ENCODE data around the gene ALDH18A1.

The ALDH18A1 gene

DNA sequence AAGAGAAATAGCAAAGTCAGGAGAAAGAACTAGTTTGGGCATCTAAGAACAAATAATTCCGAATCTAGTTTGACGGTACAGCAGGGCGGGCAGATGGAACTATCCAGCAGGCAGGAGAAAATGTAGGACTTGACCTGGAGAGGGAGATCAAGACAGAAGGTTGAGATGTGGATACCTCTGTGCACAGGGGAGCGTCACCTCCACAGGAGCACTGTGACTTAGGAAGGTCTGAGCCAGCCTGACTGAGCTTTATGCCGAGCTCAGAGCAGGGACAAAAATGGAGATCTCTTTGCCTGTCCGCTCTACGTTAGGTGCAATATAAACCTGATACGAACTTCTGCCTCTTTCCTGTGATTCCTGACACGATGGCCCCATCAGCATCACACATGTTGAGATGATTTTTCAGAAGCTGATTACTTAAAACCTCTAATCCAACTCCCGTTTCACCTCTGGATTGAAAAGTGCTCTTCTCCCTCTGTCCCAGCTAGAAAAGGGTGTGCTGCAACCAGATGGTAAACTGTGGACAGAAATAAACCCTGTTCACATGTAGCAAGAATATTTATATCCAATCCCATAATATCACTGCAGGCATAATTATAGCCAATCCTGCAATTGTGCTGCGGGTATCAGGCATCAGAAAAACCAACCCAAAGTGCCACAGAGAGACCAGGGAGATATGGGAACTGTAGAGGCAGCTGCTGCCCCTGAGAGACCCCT, 81.7 kb downstream of the ALDH18A1 start:
- DNase-seq: no peak

DNA sequence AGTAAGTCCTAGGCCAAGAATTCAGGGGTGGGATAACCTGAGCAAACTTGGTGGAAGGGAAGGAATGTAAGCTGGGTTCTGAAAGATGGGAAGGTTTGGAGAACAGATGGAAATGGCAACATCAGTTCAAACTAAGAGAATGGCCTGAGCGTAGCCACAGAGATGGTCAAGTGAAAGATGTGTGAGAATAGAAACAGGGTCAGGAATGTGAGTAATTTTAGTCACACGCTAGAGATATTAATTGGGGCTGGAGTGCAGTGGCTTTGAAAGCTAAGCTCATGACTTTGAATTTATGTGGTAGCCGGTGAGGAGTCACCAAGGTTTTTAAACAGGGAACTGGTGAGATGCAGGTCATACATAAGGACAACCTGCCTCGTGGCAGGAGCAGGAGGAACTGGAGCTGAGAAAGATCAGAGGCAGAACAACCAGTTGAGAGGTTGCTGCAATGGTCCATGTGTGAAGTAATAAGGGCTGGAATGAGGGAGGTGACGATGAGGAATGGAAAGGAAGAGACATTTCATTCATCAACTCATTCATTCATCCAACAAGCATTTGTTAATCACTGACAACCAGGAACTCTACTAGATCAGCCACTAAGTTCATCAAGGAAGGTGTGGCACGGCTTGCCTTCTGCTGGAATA, 82.4 kb downstream of the ALDH18A1 start:
- DNase-seq: no peak

DNA sequence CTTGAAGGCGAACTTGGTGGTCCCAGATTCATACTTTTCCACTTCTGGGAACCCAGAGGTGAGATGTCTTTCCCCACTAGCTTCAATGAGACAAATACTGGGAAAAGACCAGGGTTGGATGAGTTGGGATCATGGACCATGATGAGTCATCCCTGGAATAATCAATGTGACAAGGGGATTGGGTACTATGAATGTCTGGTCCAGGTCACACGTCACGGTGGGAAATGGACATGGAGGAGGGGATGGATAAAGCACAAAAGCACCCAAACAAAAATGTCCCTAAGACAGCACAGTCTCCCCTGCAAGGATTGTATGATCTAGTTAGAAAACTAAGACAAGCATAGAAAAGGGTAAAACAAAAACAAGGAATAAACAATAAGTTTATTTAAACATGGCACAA, 83.0 kb downstream of the ALDH18A1 start:
- no peak for DNase-seq

DNA sequence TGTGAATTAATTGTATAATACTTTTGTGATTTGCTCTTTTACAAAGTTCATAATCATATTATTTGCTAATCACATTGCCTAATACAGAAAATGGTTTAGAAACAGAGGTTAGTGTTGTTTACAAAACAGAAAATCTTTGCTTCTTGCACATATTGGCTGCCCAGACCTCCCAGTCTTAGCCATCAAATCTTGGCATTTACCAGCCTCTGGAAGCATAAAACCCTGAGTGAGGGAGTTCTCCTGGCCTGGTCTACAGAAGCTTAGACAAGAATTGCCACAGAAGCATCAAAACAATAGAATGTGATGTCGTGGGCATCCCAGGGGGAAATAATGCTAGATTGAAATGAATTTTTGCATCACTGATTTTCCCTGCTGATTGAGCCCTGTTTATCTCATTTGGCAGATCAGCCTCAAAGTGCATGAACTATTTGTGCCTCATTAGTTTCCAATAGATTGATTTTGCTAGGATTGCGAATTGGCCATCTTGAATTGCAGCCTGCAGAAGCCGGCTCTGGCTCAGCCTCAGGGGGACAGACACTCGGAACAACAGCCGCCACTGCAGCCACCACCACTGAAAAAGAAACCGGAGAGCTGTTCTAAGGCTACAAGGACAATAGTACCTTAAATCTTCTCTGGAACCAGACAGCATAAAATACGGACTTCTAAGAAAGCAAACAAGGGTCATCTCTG, 84.2 kb downstream of the ALDH18A1 start:
- no peak for DNase-seq

DNA sequence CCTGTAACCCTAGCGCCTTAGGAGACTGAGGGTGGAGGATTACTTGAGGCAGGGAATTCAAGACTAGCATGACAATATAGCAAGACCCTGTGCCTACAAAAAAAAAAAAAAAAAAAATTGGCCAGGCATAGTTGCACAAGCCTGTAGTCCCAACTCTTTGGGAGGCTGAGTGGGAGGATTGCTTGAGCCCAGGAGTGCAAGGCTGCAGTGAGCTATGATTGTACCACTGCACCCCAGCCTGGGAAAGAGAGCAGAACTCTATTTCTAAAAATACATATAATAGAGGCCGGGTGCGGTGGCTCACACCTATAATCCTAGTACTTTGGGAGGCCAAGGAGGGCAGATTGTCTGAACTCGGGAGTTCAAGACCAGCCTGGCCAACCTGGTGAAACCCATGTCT, 85.1 kb downstream of the ALDH18A1 start:
- no peak for DNase-seq

DNA sequence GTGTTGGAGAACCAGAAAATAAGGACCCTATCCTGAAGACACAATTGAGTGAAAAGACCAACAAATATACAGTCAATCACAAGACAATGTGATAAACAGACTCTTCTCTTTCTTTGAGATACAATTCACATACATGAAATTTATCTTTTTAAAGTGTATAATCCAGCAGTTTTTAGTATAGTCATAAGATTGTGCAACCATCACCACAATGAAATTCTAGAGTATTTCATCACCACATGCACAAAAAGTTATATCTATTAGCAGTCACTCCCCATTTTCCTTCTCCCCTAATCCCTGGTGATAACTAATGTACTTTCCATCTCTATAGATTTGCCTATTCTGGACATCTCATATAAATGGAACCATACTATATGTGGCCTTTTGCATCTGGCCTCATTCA, 87.1 kb downstream of the ALDH18A1 start:
- DNase-seq: no peak

DNA sequence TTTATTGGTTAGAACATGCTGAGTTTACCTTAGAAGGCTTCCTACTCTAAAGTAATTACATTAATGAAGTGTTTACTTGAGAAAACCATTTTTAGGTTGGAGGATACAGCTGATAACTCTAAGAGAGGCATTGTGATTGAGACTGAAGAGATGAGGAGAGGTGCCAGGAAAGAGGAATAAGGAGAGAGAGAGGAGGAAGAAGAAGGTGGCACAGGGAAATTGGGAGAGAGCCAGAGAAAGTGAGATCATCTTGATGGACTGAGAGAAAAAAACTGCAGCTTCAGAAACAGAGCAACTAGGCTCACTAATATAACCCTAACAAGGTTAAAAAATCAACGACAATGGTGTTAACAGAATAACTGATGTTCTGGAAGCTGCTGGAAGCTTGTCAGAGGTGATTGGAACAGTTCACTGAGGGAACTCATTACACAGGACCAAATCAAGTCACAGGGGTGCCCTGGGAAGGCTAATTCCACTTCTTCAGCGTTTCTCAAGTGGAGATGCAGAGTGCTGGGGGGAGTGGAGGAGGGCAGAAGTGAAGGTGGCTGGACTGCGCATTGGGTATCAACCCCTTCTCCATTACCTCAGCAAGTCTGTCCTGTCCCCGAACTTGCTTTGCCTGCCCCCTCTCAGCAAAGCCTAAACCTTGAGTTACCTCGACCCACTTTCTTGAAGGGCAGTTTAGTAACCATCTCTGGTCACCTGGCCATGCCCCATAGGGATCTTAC, 88.4 kb downstream of the ALDH18A1 start:
- no peak for DNase-seq

DNA sequence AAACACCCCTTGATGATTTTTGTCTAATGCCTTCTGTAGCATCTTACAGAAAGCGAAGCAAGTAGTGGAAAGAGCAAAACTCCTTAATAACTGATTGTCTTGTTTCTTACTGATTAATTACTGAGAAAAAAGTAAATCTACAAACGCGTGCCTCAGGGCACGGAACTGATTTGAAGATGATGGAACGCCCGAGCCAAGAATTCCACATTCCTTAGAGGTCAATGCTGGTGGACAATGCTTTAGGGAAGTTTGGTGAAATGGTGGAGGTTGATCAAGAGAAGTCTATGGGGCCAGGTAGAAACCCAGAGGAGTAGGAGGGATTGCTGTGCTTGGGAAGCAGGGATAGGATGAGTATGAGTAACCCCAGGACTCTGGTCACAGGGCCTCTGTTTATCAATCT, 90.4 kb downstream of the ALDH18A1 start:
- no peak for DNase-seq

DNA sequence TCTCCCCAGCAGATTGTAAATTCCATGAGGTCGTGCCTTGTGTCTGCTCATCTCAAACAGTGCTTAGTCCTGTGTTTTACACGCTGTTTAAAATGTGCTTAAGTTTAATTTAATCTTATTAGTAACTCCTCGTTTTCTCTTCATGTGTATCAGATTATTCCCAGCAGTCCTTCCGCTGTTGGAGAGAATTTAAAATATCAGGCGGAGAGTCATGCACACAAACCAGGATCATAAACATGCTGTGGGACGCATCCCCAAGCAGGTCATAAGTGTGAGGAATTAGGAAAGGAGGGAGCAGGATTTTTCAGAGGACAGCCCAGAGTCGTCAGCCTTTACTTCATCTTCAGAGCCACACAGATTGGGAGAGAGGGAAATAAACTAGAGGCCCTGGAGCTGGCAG, 91.2 kb downstream of the ALDH18A1 start:
- no peak for DNase-seq

DNA sequence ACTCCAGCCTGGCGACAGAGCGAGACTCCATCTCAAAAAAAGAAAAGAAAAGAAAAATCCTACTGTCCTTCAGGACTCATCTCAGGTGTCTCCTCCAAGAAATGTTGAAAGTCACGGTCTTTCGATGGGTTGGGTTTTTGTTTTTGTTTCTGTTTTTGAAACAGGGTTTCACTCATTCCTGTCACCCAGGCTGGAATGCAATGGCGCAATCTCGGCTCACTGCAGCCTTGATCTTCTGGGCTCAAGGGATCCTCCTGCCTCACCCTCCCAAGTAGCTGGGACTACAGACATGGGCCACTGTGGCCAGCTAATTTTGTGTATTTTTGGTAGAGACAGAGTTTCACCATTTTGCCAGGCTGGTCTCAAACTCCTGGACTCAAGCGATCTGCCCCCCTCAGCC, 92.2 kb downstream of the ALDH18A1 start:
- no peak for DNase-seq

DNA sequence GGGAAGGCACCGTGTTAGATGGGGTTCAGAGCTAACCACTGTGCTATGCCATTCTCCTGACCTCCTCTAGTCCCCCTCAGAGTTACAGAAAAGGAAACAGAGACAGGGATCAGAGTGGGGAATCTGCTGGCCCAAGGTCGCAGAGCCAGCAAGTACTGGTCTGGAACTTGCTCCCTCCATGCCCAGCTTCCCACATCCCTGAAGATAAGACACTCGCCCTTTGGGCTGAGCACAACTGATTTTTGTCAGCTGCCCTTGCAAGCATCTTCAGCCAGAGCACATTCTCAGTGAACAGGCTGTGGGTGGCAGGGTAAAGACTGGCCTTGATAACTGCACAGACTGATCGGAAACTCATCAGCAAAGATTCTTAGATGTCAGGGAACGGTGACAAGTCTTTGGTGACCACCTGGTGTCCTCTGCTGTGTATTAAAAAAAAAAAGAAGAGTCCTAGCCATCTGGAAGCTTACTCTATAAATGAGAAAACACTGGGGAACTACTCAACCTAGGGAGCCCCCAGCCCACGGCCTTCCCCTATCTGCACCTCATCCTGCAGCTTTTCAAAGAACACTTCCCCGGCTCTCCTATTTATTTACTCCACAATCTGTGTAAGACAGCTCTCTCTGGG, 94.1 kb downstream of the ALDH18A1 start:
- no peak for DNase-seq

DNA sequence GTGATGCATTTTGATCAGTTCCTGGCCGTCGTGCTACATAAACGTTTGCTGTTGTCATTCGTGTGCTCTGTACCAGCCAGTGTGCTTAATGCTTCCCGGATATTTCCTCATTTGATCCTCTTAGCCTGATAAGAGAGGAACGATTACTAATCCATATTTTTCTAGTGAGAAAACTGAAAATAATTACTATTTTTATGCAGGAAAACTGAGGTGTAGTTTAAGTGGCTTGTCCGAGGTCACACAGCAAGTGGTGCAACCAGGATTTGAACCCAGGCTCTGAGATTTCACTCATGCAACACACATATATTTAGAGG, 94.7 kb downstream of the ALDH18A1 start:
- DNase-seq: no peak

DNA sequence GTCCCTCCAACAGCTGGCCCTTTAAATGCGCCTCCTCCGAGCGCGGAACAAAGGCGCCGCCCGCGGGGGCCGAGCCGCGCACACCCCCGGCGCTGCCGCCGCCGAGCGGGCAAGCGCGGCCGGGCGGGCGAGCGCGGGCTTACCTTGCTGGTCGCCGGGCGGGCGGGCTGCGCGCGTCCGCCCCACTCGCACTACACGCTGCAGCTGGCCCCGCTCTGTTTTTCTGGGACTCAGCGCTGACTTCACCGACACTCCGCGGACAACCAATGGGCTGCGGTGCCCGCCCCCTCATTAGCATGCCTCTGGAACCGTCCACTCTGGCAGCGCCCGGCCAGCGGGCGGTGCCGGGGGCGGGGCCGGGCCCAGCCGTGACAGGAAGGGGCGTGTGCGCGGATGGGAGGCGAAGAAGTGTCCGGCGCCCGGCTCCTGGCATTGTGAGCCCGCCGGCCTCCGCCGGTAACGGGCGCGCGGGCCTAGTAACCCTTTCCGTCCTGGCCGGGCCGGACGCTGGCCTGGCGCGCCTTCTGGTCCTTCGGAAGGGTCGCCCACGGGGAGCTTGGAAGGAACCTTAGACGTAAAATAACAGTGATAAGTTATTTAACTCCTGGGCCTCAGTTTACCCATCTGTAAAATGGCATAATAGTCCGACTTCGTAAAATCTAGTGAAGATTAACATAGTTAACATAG, 95.2 kb downstream of the ALDH18A1 start, which contains the start of gene SORBS1:
SORBS1 (minus strand) TSS at position 195 of the 687 bp plus-strand sequence. CDS start 120,236 bp downstream, outside the sequence.
- peak; percentile 90 for DNase-seq

DNA sequence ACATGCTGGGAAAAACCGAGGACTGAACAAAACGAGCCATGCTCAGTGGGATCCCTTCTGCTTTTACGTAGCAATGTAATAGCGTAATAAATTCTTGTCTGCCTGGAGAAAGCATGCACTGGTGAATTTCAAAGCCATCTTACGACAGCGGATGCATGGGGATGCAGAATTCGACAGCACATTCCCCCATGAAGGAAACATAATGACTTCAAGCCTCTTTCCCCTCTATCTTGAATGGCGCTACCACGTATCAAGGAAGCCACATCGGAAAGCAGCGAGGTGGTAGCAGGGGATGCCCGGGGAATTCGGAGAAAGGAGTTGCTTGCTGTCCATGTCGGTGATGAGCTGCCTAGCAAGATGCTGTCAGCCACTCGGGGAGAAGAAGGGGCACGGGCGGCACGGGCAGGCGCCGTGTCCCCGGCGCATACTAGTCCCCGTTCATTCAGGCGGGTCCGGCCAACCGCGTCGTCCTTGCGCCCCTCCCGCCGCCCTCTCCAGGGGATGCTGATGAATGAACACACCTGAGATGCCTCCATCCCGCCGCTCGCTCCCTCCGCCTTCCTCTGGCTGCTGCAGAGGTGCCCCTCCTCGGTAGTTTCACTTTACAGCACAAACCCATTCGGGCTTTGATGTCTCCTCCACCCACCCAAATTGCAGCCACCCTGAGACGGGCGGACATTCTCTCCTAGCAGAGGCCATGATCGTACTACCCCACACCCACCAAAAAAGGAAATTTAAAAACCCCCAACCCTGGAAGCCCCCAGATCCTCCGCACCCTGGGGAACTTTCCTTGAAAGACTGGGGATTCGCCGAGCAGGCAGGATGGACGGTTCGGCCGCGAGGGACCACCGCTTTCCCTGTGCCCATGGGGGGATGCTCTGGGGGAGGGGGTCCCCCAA, 96.0 kb downstream of the ALDH18A1 start:
- peak; percentile 32 for DNase-seq

DNA sequence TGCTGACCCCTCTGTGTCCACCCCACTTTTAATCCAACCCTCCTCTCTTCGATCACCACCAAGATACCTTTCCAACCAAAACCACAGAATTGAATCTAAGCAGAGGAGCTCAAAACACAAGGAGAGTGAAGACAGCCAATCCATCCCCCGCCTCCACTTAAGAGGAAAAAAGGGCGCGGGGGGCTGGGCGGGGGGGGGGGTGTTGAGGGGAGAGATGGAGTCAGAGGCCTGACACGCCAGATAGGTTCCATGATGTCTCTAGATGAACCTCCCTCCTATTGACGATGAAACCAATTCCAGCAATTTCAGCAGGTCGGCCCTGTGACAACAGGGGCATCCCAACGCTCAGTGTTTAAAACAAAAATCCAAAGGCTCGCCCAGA, 96.6 kb downstream of the ALDH18A1 start:
- no peak for DNase-seq

DNA sequence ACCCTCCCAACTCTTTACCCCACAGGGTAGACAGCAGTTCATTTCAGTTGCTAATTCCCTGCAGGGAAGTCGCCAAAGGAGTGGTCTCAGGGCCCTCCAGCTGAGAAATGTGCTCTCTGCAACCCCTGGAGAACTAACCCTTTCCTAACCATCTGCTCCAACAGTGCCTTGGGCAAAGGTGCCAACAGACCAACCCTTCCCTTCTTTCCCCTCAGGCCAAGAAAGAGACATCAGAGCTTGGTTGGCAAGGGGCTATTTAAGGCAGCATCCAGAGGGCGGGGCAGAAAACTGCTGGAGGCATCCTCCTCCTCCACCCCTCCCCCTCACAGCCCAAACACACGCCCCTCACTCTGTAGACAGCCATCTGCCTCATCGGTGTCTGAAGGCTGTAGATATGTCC, 97.0 kb downstream of the ALDH18A1 start:
- DNase-seq: no peak

DNA sequence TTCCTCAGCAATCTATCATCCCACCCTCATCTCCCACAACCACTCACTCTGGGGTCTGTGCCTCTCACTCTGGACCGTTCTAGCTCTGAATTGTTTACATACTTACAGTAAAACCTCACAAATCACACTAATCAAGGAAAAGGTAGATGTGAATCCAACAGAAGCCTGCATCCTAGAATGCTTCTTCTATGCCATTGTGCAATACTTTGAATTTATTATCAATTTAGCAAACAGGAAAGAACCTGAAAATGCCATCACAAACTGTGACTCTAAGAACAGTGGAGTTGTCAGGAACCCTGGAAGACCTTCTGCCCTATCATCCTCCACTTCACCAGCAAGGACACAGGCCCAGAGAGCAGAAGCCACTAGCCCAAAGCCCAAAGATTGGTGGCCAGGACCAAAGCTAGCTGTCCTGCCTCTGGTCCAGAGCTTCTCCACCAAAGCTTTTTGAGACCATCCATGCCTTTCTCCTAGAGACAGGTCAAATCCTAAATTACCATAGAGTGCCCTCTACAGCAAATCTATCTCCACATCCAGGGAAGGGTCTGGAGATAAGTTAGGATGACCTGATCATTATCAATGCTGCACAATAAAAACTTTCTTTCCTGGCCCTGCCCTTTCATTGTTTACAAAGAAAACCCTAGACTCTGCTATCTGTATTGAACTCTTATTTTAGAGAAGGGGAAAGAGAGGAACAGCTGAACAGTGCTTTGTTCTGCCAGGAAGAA, 97.8 kb downstream of the ALDH18A1 start:
- DNase-seq: no peak

DNA sequence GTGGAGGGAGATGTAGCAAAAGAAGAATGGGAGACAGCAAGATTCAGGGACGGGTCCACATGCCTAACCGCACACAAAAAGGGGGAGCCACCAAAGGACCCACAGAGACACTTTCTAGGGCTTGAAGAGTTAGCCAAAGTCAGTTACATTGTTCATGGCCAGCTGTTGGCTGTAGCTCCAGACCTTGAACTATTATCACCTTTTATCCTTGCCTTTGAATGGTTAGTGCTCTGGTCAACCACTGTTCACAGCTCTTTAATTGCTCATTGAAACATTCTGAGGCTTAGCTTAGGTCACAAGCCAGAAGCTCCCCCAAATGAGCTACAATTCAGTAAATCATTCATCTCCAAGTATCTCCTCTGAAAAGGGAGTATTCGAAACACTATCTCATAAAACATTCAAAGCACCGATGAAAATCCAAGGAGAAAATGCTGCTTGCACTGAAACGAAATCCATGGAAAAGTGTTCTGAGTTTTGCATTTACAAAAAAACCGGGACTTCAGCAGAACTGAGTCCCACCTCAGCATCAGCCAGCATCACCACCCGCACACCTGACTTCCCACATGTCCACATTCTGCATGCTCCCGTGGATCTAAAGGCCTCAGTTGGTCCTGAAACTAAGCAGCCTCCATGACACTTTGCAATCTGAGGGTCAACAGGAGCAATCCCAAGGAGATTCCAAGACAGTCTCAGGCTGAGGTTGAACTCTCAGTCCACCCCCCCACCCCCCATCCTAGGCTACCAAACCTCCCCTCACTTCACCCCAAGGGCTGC, 99.3 kb downstream of the ALDH18A1 start:
- no peak for DNase-seq

Measured in CD4-positive, alpha-beta T cell treated with Interleukin-15 for 1 hour (primary cell).